ENCODE data around the gene PCNX2. TPM values are rescaled to one million over a fixed set of nuclear protein-coding genes. Genes with fewer than 3 reads are reported as not detected.
"Not testable (repeated sequence)": the region's sequence is repeated elsewhere in the genome, so short reads cannot be mapped to it uniquely, and the experiment has no call there.

PCNX2 gene
- total and polyA plus RNA-seq, 2 of the 13 experiments (the other 11 are each of a cell fraction or from before 2014, with no cell fraction given), result 0.11 to 0.42 TPM

DNA sequence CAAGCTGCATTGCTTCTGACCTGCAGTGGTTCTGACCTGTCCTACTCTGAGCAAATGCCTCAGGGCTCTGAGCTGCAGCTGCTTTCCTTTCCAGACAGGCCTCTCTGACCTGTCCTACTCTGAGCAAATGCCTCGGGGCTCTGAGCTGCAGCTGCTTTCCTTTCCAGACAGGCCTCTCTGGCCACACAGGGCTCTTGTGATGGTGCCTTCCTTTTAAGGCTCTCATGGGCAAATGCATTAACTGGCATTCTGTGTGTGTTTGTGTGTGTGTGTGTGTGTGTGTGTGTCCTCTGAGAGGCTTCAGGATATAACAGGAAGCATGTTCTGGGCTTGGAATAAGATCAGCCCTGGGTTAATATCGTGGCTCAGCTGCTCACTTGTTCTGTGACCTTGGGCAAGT is 213.8 kb downstream of the PCNX2 start:
- ATAC-seq, result no peak
- H3K4me1 ChIP-seq (ENCODE audit: insufficient read depth, low read length), result no peaks in the 10 kb centered on the region
- ChIA-PET CTCF (ENCODE audit: low intra/inter-chr PET ratio, low total read pairs) (no interaction called here), POLR2A (no interaction called here)
- in situ Hi-C loops (cut with HindIII; ENCODE audit: extremely low pct_ligation_motif_present, low pct_unique_long_range_greater_than_20kb), result no loop called here
- no peak for DNase-seq (ENCODE audit: low spot score)
- no peak for FAIRE-seq
- no peak overlapping the region for H3K4me2 ChIP-seq (ENCODE audit: low read depth, low read length)
- no peak overlapping the region for H3K9ac ChIP-seq (ENCODE audit: insufficient read depth, low read depth, low read length)
- H3K4me3 ChIP-seq (replicated peaks in 1 of 3; ENCODE audit: insufficient read depth in 1 of 3, low read depth in 2 of 3, low read length in 3 of 3), result no peak overlapping the region
- peaks cover 0 to 2% of the 10 kb centered on the region in 2 experiments; a peak in 2 of 5 replicates for H3K27me3 ChIP-seq (ENCODE audit: control insufficient read depth in 1 of 2, insufficient read depth in 2 of 2, low read length in 2 of 2)
- no peaks in the 10 kb centered on the region for H4K20me1 ChIP-seq (ENCODE audit: insufficient read depth, low read length)
- 5% methylated on average over 1 of the region's 2 CpGs for WGBS (ENCODE audit: low lambda C conversion rate)
- TF ChIP-seq TRIM24 (CRISPR knock-in tag; IDR thresholded peaks at IDR 0.05) (no peak), ZSCAN30 (CRISPR knock-in tag; IDR thresholded peaks at IDR 0.05) (no peak), ZFP90 (CRISPR knock-in tag; IDR thresholded peaks at IDR 0.05; ENCODE audit: borderline replicate concordance) (no peak), MIXL1 (CRISPR knock-in tag; IDR thresholded peaks at IDR 0.05) (no peak), KLF9 (CRISPR knock-in tag; IDR thresholded peaks at IDR 0.05; ENCODE audit: low read depth) (no peak), EHMT2 (IDR thresholded peaks at IDR 0.05; ENCODE audit: borderline replicate concordance, low read depth, low read length) (no peak), ZNF83 (CRISPR knock-in tag; IDR thresholded peaks at IDR 0.05; ENCODE audit: borderline replicate concordance) (no peak)
- TF ChIP-seq, protein P1, sequence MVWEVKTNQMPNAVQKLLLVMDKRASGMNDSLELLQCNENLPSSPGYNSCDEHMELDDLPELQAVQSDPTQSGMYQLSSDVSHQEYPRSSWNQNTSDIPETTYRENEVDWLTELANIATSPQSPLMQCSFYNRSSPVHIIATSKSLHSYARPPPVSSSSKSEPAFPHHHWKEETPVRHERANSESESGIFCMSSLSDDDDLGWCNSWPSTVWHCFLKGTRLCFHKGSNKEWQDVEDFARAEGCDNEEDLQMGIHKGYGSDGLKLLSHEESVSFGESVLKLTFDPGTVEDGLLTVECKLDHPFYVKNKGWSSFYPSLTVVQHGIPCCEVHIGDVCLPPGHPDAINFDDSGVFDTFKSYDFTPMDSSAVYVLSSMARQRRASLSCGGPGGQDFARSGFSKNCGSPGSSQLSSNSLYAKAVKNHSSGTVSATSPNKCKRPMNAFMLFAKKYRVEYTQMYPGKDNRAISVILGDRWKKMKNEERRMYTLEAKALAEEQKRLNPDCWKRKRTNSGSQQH (CRISPR knock-in tag; IDR thresholded peaks at IDR 0.05; ENCODE audit: low read depth), result no peak
- TF ChIP-seq, protein P2, sequence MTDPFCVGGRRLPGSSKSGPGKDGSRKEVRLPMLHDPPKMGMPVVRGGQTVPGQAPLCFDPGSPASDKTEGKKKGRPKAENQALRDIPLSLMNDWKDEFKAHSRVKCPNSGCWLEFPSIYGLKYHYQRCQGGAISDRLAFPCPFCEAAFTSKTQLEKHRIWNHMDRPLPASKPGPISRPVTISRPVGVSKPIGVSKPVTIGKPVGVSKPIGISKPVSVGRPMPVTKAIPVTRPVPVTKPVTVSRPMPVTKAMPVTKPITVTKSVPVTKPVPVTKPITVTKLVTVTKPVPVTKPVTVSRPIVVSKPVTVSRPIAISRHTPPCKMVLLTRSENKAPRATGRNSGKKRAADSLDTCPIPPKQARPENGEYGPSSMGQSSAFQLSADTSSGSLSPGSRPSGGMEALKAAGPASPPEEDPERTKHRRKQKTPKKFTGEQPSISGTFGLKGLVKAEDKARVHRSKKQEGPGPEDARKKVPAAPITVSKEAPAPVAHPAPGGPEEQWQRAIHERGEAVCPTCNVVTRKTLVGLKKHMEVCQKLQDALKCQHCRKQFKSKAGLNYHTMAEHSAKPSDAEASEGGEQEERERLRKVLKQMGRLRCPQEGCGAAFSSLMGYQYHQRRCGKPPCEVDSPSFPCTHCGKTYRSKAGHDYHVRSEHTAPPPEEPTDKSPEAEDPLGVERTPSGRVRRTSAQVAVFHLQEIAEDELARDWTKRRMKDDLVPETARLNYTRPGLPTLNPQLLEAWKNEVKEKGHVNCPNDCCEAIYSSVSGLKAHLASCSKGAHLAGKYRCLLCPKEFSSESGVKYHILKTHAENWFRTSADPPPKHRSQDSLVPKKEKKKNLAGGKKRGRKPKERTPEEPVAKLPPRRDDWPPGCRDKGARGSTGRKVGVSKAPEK (CRISPR knock-in tag; IDR thresholded peaks at IDR 0.05; ENCODE audit: borderline replicate concordance), result no peak
- no peaks in the 10 kb centered on the region for H3K79me2 ChIP-seq (ENCODE audit: insufficient read depth, low read length)
- intact Hi-C loops (cut with micrococcal nuclease; ENCODE audit: unreplicated experiment), result no loop called here
- BruUV-seq (replicated peaks), result no TSS peak
- no peak overlapping the region for H3K27ac ChIP-seq (ENCODE audit: extremely low read length, insufficient read depth, low read length)
- no peaks in the 10 kb centered on the region for H3K36me3 ChIP-seq (replicated peaks in 1 of 2; ENCODE audit: control insufficient read depth in 1 of 2, insufficient read depth in 2 of 2, low read length in 2 of 2)
- no peaks in the 10 kb centered on the region for H3K9me3 ChIP-seq (ENCODE audit: low read length)
- no peak overlapping the region for H2AFZ ChIP-seq (ENCODE audit: low read length)

DNA sequence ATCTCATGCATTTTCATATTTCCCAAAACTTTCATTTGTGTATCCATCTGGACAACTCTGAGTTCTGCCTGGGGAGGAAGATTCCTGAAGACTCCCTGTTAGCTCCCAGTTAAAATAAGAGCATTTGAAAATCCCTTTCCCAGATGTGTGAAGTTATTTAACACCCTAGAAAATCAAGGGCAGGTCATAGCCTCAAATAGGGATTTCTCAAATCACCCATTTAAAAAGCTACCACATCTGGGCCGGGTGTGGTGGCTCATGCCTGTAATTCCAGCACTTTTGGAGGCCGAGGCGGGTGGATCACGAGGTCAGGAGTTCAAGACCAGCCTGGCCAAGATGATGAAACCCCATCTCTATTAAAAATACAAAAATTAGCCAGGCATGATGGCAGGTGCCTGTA is 214.7 kb downstream of the PCNX2 start:
- H3K27me3 ChIP-seq (ENCODE audit: control insufficient read depth in 1 of 2, insufficient read depth in 2 of 2, low read length in 2 of 2); H2AFZ ChIP-seq (ENCODE audit: low read length); H4K20me1 ChIP-seq (ENCODE audit: insufficient read depth, low read length); intact Hi-C loops (cut with micrococcal nuclease; ENCODE audit: unreplicated experiment); H3K4me2 ChIP-seq (ENCODE audit: low read depth, low read length); ATAC-seq; CTCF ChIA-PET (ENCODE audit: low intra/inter-chr PET ratio, low total read pairs); H3K4me3 ChIP-seq (replicated peaks in 1 of 3; ENCODE audit: insufficient read depth in 1 of 3, low read depth in 2 of 3, low read length in 3 of 3); POLR2A ChIA-PET; H3K79me2 ChIP-seq (ENCODE audit: insufficient read depth, low read length); H3K9me3 ChIP-seq (ENCODE audit: low read length); H3K27ac ChIP-seq (ENCODE audit: extremely low read length, insufficient read depth, low read length); DNase-seq (ENCODE audit: low spot score); H3K9ac ChIP-seq (ENCODE audit: insufficient read depth, low read depth, low read length); H3K4me1 ChIP-seq (ENCODE audit: insufficient read depth, low read length); H3K36me3 ChIP-seq (replicated peaks in 1 of 2; ENCODE audit: control insufficient read depth in 1 of 2, insufficient read depth in 2 of 2, low read length in 2 of 2); in situ Hi-C loops (cut with HindIII; ENCODE audit: extremely low pct_ligation_motif_present, low pct_unique_long_range_greater_than_20kb); BruUV-seq (replicated peaks); FAIRE-seq: not testable (repeated sequence)
- 0% methylated on average over 4 of the region's 4 CpGs for WGBS (ENCODE audit: low lambda C conversion rate)
